Nephron (organoid): ENCODE data around the gene SEC23IP.

ENCODE experiments used
- H3K27ac Mint-ChIP-seq, 3 experiments: 2 replicates each; pipeline ENCODE4 v1.8.0; 2020; ENCODE audit warnings: mixed read lengths in 3 of 3, mild to moderate bottlenecking in 2 of 3, moderate library complexity in 1 of 3
- H3K27me3 Mint-ChIP-seq: 2 replicates; pipeline ENCODE4 v1.8.0; 2021; ENCODE audit warnings: low read depth, mild to moderate bottlenecking, moderate library complexity, mixed read lengths
- H3K36me3 Mint-ChIP-seq: 2 replicates; pipeline ENCODE4 v1.8.0; 2020; ENCODE audit warnings: low read depth, mixed read lengths
- H3K4me1 Mint-ChIP-seq: 2 replicates; pipeline ENCODE4 v1.8.0; 2020; ENCODE audit warnings: mixed read lengths
- H3K4me3 Mint-ChIP-seq, 3 experiments: 2 replicates each; pipeline ENCODE4 v1.8.0; 2020; ENCODE audit warnings: mild to moderate bottlenecking in 3 of 3, mixed read lengths in 3 of 3, moderate library complexity in 2 of 3
- H3K9me3 Mint-ChIP-seq: 2 replicates; pipeline ENCODE4 v1.8.0; 2020; ENCODE audit warnings: mixed read lengths
- TF ChIP-seq, protein P1 (sequence below), 3 experiments: fragments of 200-600 bp; sonication (generic); IDR thresholded peaks; one replicate each; pipeline ENCODE4 v1.5.0; 2021; ENCODE audit warnings: antibody characterized with exemption in 3 of 3; ENCODE audit not compliant: unreplicated experiment in 3 of 3

Gene SEC23IP

DNA sequence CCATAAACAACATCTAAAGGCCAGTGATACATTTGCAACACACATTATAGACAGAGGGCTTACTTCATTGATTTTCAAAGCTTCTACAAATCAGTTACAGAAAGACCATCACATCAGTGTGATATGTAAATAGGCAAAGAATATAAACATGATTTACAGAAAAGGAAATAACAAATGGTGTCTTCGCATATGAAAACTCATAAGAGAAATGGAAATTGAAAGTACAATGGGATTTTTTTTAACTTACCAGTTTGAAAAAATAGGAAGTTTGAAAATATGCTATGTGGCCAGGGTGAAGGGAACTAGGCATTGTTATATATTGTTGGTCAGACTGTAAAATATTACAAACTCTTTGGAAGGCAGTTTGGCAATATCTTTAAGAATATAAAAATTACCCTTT lies 27.3 kb downstream of the SEC23IP start:
- Mint-ChIP-seq H3K27ac (no peak overlapping the region), H3K27me3 (no peaks in the 10 kb centered on the region), H3K4me3 (no peak overlapping the region), H3K36me3 (peaks cover 55% of the 10 kb centered on the region), H3K4me1 (no peaks in the 10 kb centered on the region), H3K9me3 (no peaks in the 10 kb centered on the region)
- TF ChIP-seq, protein P1, sequence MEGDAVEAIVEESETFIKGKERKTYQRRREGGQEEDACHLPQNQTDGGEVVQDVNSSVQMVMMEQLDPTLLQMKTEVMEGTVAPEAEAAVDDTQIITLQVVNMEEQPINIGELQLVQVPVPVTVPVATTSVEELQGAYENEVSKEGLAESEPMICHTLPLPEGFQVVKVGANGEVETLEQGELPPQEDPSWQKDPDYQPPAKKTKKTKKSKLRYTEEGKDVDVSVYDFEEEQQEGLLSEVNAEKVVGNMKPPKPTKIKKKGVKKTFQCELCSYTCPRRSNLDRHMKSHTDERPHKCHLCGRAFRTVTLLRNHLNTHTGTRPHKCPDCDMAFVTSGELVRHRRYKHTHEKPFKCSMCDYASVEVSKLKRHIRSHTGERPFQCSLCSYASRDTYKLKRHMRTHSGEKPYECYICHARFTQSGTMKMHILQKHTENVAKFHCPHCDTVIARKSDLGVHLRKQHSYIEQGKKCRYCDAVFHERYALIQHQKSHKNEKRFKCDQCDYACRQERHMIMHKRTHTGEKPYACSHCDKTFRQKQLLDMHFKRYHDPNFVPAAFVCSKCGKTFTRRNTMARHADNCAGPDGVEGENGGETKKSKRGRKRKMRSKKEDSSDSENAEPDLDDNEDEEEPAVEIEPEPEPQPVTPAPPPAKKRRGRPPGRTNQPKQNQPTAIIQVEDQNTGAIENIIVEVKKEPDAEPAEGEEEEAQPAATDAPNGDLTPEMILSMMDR (IDR thresholded peaks at IDR 0.05; ENCODE audit: unreplicated experiment in 3 of 3) = no peak

DNA sequence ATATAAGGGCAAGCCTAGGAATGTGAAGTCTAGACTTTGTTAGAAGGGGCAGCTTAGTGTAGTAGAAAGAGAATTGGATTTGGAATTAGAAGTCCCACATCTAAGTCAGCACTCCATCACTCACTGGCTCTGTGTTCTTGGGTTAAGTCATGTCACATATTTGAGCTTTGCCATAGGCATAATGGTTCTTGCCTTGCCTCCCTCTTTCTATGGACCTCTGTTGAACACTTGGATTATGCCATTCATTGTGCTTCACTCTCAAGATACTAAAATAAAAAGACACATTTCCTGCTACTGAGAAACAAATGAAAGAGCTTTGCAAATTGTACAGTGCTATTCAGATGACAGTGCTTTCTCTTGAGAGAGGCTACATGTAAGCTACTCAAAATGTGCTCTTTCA lies 35.9 kb downstream of the SEC23IP start:
- no peak overlapping the region for H3K4me3 Mint-ChIP-seq
- H3K27me3 Mint-ChIP-seq = no peaks in the 10 kb centered on the region
- no peaks in the 10 kb centered on the region for H3K9me3 Mint-ChIP-seq
- H3K27ac Mint-ChIP-seq = no peak overlapping the region
- TF ChIP-seq, protein P1 (IDR thresholded peaks at IDR 0.05; ENCODE audit: unreplicated experiment in 3 of 3) = no peak
- H3K36me3 Mint-ChIP-seq = peaks cover 48% of the 10 kb centered on the region
- no peaks in the 10 kb centered on the region for H3K4me1 Mint-ChIP-seq

DNA sequence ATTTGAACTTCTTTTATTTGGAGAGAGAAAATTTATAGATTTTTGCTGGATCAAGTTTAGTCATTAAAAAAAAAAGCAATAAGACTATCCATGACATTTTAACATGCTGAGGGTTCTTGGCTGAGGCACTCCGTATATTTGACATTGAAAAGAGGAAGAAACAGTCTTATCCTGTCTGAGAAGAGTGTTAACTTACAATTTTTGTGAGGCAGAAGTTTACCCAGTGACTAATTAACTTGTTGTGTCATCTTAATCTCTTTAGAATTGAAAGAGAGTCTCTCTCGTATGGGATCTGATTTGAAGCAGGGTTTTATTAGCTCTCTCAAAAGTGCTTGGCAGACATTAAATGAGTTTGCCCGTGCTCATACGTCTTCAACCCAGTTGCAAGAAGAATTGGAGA lies 39.3 kb downstream of the SEC23IP start:
- Mint-ChIP-seq H3K4me3 (no peak overlapping the region), H3K36me3 (peaks cover 61% of the 10 kb centered on the region), H3K9me3 (no peaks in the 10 kb centered on the region), H3K27ac (no peak overlapping the region), H3K4me1 (no peaks in the 10 kb centered on the region), H3K27me3 (no peaks in the 10 kb centered on the region)
- TF ChIP-seq, protein P1 (IDR thresholded peaks at IDR 0.05; ENCODE audit: unreplicated experiment in 3 of 3) = no peak

DNA sequence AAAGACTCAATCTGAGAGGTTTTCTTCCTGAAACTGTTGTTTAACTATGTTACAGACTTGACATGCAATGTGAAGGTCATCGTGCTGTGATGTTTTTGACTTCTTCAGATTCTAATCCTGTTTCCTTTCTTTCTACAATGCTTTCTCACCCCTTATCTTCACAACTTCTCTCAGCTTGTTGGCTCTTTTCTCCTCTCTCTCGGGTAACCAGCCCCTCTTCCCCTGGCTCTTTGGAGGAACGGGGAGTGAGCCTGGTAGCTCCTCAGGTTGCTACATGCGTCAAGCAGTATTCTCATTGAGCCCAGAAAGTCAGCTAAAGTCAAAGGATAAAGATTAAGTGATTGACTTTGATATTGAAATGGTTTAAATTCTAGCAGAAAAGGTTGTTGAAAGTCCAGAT lies 40.1 kb downstream of the SEC23IP start:
- no peak overlapping the region for H3K4me3 Mint-ChIP-seq
- no peaks in the 10 kb centered on the region for H3K27me3 Mint-ChIP-seq
- H3K36me3 Mint-ChIP-seq = peaks cover 56% of the 10 kb centered on the region
- H3K4me1 Mint-ChIP-seq = no peaks in the 10 kb centered on the region
- H3K9me3 Mint-ChIP-seq = no peaks in the 10 kb centered on the region
- TF ChIP-seq, protein P1 (IDR thresholded peaks at IDR 0.05; ENCODE audit: unreplicated experiment in 3 of 3) = no peak
- peak overlapping the region in 1 of 3 experiments; percentile 29 for H3K27ac Mint-ChIP-seq

DNA sequence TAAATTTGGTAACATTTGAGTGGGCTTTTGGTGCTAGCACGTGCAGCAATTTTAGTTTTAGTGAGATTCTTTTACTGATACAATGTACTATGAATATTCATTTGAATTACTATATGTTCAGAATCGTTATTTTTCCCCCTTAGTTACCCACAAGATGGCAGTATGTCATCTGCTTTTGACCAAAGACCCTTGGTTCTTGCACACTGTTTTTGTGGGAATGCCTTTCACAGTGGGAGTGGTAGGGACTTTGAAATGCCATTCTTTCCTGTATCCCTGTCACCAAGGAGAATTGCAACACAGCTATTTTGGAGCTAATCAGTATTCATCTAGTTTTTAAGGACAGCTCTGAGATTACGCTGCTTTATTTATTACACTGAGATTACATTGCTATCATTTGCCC lies 40.6 kb downstream of the SEC23IP start:
- TF ChIP-seq, protein P1 (IDR thresholded peaks at IDR 0.05; ENCODE audit: unreplicated experiment in 3 of 3) = peak; percentile 43 to 64 (median 55)
- Mint-ChIP-seq H3K4me1 (no peaks in the 10 kb centered on the region), H3K27ac (peak overlapping the region in 2 of 3 experiments; percentile 29), H3K36me3 (peaks cover 58% of the 10 kb centered on the region), H3K4me3 (no peak overlapping the region), H3K27me3 (no peaks in the 10 kb centered on the region), H3K9me3 (no peaks in the 10 kb centered on the region)

DNA sequence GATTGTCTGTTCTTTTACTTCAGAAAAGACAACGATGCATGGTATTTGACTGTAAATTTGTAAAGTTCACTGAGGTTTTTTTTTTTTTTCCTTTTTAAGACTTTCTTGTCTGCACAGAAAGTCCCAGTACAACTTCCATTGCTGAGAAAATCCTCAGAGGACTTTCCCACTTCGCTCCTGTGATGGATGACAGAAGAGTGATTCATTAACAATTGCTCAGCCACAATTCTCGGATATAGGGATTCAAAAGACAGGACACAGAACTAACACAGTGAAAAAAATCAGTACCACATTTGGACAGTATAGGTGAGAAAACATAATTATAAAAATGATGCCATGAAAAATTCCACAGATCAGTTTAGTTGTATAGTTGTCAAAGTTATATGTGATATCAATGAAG lies 48.0 kb downstream of the SEC23IP start:
- Mint-ChIP-seq H3K9me3 (no peaks in the 10 kb centered on the region), H3K4me3 (no peak overlapping the region), H3K27ac (no peak overlapping the region), H3K27me3 (no peaks in the 10 kb centered on the region), H3K36me3 (peaks cover 66% of the 10 kb centered on the region), H3K4me1 (no peaks in the 10 kb centered on the region)
- TF ChIP-seq, protein P1 (IDR thresholded peaks at IDR 0.05; ENCODE audit: unreplicated experiment in 3 of 3) = no peak
